ENCODE results near the gene GET3.
A peak's percentile ranks its signal among the peaks of the same experiment; 100 is the strongest.

Gene GET3

GRCh38 chr19:12752056-12752781 is 14.9 kb downstream of the GET3 start:
- DNase-seq (ENCODE audit: low spot score), result no peak

DNA sequence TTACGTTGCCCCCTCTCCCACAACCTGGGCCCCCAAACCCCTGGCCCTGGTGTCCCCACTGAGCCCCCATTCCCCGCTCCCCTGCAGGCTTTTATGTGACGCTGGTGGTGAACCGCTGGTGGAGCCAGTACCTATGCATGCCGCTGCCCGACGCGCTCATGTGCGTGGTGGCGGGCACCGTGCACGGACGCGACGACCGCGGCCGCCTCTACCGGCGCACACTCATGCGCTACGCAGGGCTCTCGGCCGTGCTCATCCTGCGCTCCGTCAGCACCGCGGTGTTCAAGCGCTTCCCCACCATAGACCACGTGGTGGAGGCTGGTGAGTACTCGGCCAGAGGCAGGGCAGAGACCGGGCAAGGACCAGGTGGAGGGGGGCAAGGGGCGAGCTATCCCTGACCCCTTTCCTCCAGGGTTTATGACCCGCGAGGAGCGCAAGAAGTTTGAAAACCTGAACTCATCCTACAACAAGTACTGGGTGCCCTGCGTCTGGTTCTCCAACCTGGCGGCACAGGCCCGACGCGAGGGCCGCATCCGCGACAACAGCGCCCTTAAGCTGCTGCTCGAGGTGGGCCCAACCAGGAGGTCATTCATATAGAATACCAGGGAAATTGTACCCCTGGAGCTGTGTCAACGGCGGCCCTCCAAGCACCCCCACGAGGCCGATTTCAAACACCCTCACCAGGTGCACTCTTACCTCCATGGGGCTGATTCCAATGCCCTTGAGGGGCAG is 17.3 kb downstream of the GET3 start:
- no peak for DNase-seq (ENCODE audit: low spot score)

DNA sequence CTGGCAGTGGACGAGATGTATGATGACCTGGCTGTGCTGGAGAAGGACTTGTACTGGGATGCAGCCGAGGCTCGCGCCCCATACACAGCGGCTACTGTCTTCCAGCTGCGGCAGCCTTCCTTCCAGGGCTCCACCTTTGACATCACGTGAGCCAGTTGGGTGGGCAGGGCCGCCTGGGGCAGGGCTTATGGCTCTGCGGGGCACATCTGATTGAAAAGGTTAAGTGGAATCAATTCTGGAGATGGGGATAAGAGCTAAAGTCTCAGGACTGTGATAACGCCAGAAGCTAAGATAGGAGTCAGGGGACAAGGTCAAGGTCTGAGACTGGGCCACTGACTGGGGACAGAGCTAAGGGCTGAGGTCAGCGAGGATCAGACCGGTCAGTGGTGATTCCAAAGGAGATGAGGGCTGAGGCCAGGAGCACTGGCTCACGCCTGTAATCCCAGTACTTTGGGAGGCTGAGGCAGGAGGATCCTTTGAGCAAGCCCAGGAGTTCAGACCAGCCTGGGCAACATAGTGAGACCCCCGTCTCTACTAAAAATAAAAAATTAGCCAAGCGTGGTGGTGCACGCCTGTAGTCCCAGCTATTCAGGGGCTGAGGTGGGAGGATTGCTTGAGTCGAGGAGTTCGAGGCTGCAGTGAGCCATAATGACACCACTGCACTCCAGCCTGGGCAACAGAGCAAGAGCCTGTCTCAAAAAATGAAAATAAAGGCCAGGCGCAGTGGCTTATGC is 19.0 kb downstream of the GET3 start:
- no peak for DNase-seq (ENCODE audit: low spot score)

DNA sequence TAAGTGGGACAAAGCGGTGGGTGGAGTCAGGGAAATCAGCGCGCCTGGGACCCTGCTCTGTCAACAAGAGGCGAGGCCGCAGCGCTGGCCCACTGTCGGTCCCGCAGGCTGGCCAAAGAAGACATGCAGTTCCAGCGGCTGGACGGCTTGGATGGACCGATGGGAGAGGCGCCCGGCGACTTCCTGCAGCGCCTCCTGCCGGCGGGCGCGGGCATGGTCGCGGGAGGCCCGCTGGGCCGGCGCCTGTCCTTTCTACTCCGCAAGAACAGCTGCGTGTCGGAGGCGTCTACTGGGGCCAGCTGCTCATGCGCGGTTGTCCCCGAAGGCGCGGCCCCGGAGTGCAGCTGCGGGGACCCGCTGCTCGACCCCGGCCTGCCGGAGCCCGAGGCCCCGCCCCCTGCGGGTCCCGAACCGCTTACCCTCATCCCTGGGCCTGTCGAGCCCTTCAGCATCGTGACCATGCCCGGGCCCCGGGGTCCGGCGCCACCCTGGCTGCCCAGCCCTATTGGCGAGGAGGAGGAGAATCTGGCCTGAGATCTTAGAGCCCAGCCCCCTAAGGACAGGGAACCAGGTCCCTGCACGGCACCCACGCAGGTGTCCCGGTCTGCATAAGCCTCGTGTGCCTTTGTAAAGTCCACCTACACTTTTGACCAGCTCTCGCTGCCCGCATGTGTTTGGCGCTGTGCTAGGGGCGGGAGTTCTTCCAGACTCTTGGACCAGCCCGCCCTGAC is 20.4 kb downstream of the GET3 start:
- DNase-seq (ENCODE audit: low spot score), result peak; percentile 75

DNA sequence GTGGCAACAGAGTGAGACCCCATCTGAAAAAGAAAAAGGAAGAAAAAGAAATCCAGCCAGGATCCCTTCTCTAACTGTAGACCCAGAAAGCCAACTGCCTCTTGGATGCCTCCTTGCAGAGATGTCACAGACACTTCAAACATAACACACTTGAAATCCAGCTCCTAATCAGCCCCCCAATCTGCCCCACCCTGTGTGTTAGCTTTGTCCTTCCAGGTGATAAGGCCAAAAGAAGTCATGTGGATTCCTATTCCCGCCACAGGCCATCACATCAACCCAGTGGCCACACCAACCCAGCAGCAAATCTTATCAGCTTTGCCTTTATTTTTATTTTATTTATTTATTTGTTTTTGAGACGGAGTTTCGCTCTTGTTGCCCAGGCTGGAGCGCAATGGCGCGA is 22.4 kb downstream of the GET3 start:
- no peak for DNase-seq (ENCODE audit: low spot score)

DNA sequence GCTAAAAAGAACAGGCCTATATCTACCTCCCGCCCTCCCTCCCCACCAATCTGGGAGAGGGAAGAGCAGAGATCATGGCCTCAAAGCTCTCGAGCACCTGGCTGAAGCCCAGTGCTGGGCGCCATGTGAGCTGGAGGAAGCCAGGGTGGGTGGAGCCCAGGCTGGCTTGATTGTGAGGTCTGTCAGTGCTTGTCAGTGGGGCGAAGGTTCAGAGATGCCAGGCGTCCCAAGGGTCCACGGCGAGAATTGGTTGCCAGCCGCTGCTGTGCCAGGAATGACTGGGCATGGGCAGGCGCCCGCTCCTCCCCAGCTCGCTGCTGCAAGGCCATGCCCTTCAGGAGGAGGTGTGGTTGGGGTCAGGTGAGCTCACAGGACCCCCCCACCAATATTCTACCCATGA is 25.8 kb downstream of the GET3 start:
- no peak for DNase-seq (ENCODE audit: low spot score)

DNA sequence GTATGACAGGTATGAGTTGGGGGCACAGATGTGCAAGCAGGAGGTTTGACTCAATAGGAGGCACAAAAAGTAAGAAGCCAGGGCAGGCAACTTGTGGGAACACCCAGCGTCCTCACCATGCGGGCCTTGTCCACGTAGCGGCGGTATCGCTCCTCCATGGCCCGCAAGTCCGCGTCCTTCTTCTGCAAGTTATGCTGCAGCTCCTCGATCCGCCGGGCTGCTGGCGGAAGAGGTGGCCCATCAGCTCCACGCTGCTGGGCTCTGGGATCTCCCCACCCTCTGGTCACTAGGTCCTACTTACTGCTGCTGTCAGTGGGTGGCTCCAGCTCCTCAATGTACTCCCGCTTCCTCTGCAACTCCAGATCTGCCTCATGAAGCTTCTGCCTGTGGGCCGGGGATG is 27.4 kb downstream of the GET3 start:
- DNase-seq (ENCODE audit: low spot score), result no peak

DNA sequence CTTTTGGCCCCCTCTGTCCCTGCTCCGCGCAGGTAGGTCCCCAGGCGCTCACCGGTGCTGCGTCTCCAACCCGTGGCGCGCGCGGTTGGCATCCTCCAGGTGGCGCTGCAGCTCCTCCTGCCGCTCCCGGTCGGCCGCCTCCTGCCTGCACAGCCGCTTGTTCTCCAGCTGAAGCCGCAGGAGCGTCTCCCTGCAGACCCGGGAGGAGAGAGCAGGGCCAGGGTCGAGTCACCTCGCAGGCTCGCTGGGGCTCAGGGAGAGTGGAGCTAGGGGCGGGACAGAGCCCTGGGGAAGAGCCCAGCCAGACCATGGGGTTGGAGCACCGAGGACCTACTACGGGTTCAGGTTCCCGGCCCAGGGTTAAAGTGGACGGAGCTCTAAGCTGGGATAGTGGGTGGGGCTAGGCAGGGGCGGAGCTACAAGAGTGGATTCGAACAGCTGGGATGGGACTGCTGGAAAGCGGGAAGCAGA is 28.8 kb downstream of the GET3 start:
- DNase-seq (ENCODE audit: low spot score), result no peak

DNA sequence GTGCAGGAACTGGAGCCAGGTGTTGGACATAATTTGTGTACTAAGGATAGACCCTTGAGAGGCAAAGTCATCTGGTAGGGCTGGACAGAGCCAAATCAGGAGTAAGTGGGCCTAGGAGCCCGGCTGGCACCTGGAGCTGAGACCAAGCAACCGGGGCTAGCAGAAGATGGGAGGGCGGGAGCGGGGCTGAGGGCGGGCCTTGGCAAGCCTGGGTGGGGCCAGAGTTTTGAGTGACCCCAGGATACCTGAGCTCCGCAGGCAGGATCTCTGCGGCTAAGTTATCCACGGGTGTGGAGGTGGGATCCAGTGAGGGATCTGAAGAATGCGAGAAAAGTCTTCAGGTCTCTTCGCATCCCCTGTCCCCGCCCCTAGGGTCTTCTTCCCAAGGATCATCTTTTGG is 29.9 kb downstream of the GET3 start:
- no peak for DNase-seq (ENCODE audit: low spot score)

DNA sequence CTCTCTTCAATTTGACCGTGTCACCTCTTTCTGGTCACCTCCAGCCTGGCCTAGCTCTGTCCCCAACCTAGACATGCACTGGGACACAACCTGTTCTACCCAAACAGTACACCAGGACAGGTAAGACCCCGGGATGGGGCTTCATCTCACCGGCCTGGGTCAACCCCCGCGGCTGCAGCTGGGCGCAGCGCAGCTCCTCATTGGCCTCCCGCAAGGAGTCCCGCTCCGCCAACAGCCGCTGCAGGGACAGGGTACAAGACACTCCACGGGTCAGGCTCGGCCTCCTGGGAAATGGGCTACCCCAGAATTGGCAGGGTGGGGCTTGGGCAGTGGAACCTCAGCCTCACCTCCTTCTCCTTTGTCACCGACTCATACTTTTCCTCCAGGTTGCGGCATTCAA is 30.4 kb downstream of the GET3 start:
- DNase-seq (ENCODE audit: low spot score), result no peak

DNA sequence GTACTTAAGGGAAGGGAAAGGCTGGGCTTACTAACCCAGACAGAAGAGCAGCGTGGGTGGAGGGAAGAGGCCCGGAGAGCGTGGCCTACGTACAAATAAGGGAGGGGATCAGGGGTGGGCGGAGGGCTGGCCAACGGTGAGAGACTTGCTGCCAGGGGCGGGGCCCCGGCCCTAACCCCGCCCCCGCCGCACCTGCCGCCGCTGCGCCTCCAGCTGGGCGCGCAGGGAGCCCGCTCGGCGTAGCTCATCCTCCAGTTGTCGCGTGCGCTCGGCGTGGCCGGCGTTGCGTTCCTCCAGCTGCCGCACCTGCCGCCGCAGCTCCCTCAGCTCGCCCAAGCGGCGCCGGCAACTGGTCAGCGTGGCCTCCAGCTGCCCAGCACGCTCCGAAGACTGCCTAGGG is 32.4 kb downstream of the GET3 start:
- DNase-seq (ENCODE audit: low spot score), result no peak

DNA sequence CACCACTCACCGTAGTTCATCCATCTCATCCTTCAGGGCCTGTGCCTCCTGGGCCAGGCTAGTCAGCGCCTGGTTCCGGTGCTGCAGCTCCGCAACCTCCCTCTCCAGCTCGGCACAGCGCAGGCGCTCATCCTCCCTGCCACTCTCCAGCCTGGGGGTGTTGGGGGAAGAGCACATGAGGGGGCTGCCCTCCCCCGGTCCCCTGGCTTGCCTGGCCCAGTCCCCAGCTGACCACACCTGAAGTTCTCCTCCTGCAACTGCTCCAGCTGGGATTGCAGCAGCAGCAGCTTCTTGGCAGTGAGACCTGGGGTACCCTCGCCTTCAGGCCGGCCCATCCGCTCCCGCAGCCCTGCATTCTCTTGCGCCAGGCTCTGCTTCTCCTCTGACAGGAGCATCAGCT is 33.6 kb downstream of the GET3 start:
- no peak for DNase-seq (ENCODE audit: low spot score)

DNA sequence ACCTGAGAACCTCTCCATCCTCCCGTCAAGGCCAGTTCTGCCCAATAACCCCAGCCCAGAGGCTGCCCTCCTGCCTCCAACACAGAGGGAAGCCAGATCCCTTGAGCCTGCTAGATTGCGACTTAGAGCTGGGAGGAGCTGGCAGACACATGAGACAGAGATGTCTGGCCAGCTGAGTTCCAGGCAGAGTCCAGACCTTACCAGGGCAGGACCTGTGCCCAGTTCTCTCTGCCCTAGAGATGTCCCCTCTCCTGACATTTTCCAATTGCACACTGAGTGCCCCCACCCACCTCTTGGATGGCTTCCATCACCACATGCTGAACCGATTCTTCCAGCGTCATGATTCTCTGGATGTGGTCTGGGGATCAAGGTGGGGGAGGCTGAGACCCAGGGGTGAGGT is 35.0 kb downstream of the GET3 start:
- DNase-seq (ENCODE audit: low spot score), result no peak

DNA sequence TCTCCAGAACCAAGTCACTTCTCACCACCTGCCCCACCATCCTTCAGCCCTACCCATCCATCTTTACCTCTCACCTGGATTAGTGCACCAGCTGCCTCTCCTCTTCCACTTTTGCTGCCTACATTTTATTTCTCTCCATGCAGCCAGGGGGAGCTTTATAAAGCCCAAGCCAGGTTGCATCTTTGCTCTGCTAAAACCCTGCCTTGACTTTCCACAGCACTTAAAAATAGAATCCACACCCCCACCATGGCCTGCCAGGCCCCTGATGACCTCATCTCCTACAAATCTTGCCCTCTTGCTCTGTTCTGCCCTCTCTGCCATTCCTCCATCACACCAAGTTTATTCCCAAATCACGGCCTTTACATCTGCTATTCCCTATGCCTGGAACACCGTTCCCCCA is 36.3 kb downstream of the GET3 start:
- no peak for DNase-seq (ENCODE audit: low spot score)

DNA sequence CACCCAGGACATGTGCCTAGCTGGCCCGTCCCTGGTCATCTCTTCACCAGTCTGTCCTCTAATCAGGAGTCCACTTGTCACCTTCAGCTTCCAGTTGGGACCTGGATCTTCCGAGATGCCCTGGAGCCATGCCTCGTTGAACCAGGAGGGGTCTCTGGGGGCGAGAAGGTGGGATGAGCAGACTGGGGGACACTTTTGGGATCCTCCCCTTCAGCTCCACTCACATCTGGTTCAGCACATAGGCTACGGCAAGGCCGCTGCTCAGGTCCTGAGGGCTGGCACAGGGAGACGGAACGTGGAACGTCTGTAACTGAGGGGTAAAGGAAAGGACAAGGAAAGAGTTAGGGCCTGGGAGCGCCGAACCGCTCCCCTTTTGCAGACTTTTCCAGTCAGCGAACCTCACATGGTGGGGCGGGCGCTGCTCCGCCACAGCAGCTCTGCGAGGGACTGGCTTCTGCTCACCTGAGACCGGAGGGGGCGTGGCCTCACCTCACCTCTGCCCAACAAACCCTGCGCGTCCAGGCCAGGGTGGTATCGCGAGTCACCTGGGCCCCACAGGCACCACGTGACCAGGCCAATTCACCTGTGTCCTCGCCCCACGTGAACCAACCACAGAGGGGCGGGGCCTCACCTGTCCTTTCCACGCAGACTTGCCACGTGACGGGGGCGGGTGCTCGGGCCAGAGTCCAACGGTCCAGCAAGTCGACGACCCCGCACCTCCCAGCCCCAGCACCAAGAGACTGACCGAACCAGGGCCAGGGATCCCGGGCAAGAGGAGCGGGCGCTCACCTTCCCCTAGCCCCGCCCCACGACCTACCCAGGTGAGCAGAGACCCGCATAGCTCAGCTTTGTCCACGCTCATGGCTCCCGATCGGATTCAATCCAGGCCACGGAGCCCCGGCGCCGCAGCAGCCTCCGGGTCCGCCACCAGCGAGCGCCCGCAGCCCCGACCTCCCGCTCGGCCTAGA is 37.6 kb downstream of the GET3 start, which contains the start of gene HOOK2:
HOOK2 (minus strand) TSS at position 965 of the 968 bp plus-strand sequence; CDS start at position 862, 103 bp downstream.
- peak; percentile 72 for DNase-seq (ENCODE audit: low spot score)

DNA sequence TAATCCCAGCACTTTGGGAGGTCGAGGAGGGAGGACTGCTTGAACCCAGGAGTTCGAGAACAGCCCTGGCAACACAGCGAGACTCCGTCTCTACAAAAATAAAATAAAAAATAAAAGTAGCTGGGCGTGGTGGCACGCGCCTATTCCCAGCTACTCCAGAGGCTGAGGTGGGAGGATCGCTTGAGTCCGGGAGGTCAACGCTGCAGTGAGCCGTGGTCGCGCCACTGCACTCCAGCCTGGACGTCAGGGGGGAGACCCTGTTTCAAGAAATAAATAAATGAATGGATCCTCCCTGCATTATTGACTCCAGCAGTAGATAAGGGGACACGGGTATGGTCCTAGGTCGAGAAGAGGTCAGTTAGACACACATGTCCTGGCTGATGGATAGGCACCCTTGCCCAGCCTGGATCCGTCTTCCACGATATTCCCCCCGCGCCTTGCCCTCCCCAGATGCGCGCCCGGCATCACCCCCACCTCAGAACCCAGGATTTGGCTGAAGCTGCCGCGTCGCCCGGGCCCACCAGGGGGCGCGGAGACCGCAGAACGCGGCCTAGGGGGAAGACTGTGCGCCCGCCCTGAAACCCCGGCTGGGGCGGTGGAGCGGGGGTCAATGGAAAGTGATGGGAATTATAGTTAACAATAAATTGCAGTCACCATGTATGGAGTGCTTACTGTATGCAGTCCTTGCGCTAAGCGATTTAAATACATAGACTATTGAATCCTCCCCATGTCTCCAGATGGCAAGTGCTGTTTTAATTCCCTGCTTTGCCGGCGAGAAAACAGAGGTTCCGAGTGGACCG is 40.1 kb downstream of the GET3 start:
- DNase-seq (ENCODE audit: low spot score), result peak; percentile 82

DNA sequence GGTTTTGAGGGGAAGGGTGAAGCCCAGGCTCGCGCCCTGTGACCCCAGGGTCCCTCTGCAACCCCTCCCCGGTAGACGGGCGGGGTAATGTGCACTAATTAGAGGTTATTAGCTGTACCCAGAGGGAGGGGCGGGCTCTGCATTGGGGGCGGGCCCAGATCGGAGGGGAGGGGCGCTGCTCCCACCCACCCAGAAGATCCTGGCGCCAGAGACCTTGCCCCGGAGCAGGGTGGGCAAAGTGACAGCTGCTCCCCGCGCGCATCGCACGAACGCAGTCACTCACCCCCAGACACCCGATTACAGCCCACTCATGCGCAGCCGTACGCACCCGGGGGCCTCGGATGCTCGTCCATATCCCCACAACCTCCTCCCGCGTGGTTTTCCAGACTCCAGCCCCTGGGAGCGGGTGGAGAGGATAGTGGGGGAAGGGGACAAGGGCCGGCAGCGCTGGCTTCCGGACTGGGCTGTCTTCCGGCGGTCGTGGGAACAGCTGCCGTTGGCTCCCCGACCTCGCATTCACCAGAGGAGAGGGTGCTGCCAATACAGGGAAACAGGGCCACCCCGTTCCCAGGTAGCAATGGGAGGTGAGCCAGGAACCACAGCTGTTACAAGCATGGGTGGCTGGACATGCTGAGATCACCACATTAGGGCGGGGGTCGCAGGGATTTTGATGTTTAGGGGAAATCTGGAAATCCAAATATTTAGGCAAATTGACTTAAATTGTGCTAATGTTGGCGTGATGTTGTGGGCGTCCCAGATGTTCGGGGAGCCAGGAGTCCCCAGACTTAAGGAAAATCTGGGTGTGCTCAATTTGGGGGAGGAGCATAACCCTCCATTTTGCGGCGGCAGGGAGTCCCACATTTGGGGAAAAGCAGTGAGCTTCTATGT is 41.0 kb downstream of the GET3 start:
- DNase-seq (ENCODE audit: low spot score), result peak; percentile 10

GRCh38 chr19:12778905-12779161 is 41.5 kb downstream of the GET3 start:
- DNase-seq (ENCODE audit: low spot score), result no peak

Data from hematopoietic multipotent progenitor cell treated with erythropoietin and hydrocortisone succinate and interleukin-3 and kit ligand, for 17 days (in vitro differentiated cells).